HK-2 (cell line): ENCODE measurements around the gene RBM17.
A peak's percentile ranks its signal among the peaks of the same experiment; 100 is the strongest.
"Not testable (repeated sequence)": the region's sequence is repeated elsewhere in the genome, so short reads cannot be mapped to it uniquely, and the experiment has no call there.

Experiments
- DNase-seq: peaks from one replicate; pipeline ENCODE4 v3.0.0-alpha.2; 2018; ENCODE audit not compliant: unreplicated experiment

RBM17 gene

DNA sequence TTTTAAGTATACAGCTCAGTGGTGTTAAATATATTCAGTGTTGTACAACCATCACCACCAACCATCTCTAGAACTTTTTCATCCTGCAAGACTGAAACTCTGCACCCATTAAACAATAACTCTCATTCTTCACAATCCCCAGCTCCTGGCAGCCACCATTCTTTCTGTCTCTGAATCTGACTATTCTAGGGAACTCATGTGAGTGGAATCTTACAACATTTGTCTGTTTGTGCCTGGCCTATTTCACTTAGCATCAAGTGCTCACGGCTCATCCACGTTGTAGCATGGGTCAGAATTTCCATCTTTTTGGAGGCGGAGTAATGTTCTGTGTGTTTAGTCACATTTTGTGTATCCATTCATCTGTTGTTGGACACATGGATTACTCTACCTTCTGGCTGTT lies 73.1 kb downstream of the RBM17 start:
- DNase-seq, result no peak

DNA sequence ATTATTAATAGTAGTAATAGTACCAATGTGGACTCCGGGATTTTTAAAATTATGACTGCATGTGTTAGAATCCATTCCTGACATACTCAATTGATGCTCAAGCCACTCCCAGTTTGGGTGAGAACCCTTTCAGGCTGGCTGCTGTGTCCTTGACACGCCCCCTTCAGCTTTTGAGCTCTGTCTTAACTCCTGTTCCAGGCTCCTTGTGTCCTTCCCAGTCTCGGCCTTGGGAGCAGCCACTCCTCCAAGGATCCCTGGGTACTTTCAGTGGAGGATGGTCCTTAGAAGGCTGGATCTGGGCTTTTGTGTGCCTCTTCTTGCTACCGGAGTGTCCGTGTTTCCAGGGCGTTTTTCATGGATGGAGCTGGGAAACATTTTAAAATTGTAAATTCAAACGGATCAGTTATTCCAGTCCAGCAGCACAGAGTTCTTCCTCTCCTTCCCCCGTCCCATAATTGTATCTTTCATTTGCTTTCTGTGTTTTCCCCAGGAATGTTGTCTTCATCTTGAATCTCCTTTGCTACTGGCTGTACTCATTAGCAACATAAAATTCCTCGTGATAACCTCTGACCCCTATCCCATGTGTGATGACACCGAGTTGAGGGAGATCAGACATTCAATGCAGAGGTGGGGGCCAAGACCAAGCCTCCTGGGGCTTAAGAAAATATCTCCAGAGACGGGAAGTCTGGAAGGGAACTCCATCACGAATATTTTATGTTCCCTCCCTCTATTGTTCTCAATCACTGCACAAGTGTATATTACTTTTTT lies 73.9 kb downstream of the RBM17 start:
- no peak for DNase-seq

DNA sequence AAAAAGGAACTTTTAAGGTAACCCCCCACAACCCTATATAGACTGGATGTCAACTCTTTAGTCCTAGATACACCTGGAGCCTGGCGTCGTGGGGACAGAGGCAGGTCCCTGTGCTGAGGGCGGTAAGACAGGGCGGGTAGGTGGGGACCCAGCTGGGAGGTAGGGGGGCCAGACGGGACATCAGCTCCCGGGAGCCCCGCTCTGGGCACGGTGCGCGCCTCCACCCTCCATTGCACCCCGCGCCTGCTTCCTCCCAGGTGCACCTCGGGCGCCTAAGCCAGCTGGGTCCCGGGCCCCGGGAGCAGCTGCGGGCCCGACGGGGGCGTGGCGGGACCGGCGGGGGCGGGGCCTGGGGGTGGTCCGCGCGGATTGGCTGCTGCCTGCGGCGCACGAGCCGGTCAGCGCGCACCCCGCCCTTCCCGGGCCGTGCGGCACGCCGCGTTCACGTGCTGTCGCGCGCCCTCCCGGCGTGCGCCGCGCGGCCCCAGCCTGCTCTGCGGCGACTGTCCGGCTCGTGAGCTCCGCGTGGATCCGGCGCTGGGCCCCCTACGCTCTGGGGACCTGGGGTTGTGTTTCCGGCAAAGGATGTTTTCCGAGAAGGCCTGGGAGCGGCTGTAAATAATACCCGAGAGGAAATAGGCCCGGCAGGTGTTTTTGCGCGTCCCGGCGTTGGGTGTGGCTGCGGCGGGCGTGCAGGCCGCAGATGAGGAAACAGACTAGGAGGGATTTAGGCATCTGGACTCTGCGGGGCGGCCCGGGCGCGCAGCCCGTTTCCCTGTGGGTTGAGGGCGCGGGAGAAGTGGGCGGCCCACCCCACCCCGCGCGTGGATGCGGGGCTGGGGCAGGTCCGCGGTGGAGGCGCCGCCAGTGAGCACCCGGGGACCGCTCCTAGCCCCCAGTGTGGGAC lies 74.8 kb downstream of the RBM17 start:
- peak; percentile 73 for DNase-seq

DNA sequence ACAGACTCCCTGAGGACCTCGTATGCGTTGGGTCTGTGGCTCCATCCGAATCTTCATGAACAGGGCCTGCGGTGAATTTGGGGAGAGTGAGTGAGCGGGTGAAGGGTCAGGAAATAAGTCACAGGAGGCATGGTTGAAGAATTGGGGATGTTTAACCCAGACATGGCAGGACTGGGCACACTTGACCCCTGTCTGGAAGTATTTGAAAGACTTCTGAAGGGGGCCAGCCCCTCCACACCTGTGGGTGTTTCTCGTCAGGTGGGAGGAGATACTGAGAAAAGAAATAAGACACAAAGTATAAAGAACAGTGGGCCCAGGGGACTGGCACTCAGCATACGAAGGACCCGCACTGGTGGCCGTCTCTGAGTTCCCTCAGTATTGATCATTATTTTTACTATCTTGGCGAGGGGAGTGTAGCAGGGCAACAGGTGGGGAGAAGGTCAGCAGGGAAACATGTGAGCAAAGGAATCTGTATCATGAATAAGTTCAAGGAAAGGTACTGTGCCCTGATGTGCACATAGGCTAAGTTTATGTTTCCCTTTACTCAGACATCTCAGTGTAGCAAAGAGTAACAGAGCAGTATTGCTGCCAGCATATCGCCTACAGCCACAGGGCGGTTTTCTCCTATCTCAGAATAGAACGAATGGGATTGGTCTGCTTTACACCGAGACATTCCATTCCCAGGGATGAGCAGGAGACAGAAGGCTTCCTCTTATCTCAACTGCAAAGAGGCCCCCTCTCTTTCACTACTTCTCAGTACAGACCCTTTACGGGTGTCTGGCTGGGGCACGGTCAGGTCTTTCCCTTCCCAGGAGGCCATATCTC lies 75.6 kb downstream of the RBM17 start:
- DNase-seq, result no peak

DNA sequence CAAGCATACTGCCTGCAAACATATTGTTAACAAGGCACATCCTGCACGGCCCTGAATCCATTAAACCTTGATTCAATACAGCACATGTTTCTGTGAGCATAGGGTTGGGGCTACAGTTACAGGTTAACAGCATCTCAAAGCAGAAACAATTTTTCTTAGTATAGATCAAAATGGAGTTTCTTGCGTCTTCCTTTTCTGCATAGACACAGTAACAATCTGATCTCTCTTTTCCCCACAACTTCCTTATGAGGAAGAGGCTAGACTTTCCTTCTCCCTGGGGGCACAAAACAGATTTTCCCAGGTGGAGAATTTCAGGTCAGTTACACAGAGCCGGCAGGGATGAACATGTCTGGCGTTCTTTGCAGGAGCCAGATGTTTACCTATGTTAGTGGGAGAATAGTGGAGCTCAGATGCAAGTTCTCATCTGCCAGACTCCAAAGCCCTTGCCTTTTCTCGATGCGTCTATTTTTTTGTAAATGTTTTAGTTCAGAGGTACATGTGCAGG lies 76.4 kb downstream of the RBM17 start:
- no peak for DNase-seq

DNA sequence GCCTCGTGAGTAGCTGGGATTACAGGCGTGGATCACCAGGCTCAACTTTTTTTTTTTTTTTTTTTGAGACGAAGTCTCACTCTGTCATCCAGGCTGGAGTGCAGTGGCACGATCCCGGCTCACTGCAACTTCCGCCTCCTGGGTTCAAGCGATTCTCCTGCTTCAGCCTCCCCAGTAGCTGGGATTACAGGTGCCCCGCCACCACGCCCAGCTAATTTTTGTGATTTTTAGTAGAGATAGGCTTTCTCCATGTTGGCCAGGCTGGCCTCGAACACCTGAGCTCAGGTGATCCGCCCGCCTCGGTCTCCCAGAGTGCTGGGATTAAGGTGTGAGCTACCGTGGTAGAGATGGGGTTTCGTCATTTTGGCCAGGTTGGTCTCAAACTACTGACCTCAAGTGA lies 77.1 kb downstream of the RBM17 start:
- DNase-seq, result not testable (repeated sequence)
